ENCODE results near the gene CUL7. TPM values are rescaled to one million over a fixed set of nuclear protein-coding genes. Genes with fewer than 3 reads are reported as not detected.
A peak's percentile ranks its signal among the peaks of the same experiment; 100 is the strongest.

CUL7 gene
- total and polyA plus RNA-seq, 7 experiments from 2014 or later = 2.9 to 14.5 (median 11.6) TPM

DNA sequence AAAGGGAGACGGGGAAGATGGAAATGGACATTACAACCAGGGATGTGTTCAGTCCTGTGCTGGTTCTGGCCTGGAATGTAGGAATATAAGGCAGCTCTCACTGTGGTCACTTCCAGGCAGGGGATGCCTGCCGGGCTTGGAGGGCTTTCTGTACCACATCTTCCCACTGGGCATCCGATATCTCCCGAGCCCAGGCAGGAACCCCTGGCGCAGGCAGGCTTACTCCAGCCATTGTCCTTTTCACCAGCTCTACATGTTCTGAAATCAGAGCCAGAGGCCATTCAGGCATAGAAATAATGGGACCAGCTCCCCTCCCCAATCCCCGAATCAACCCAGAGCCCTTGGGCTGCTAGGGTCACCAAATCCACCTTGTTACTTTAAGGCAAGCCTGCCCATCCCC lies 41.3 kb downstream of the CUL7 start:
- ATAC-seq (no peak), DNase-seq (no peak)
- ChIA-PET POLR2A (interaction anchor here (0.6 to 4.6 kb wide), 12 partner anchors 9 to 133 kb away, joined by 3 to 70 read pairs (median 3); partner anchors contain the start of genes CNPY3, CUL7, PEX6 and PPP2R5D), CTCF (interaction anchor here (0.6 kb wide), 2 partner anchors 111 to 130 kb away, joined by 3 read pairs; no protein-coding TSS in a partner anchor)
- peak overlapping the region; percentile 82 for H3K27ac ChIP-seq (ENCODE audit: low read depth, low read length)
- Mint-ChIP-seq H3K36me3 (peaks cover 0 to 27% (median 6%) of the 10 kb centered on the region in 5 donors), H3K27me3 (peaks cover 0 to 3% (median 0%) of the 10 kb centered on the region in 5 donors), H3K4me3 (peak overlapping the region; percentile 85 to 99 (median 92)), H3K27ac (peak overlapping the region in 7 of 9 donors; percentile 41 to 97 (median 88)), H3K4me1 (peaks cover 42 to 67% (median 51%) of the 10 kb centered on the region in 7 donors), H3K9me3 (peaks cover 0 to 1% (median 0%) of the 10 kb centered on the region in 11 donors)
- no peak overlapping the region for H3K4me3 ChIP-seq (ENCODE audit: low read length)
- H3K4me1 ChIP-seq (ENCODE audit: control insufficient read depth in 2 of 2, insufficient read depth in 2 of 2, low read length in 2 of 2) = peaks cover 20 to 31% of the 10 kb centered on the region in 2 donors
- intact Hi-C loops (cut with micrococcal nuclease) = loop anchor here (5.0 kb wide), 6 partner anchors 240 to 1940 kb away; partner anchors contain the start of genes GTPBP2 (in 1 of the 2), NFYA (in 1 of the 2), OARD1 (in 1 of the 2) and POLH (in 1 of the 2)
- no peaks in the 10 kb centered on the region for H3K9me3 ChIP-seq (ENCODE audit: control insufficient read depth in 2 of 3, low read length in 3 of 3)
- no peaks in the 10 kb centered on the region for H3K27me3 ChIP-seq (ENCODE audit: control insufficient read depth in 2 of 2, insufficient read depth in 2 of 2, low read length in 2 of 2)
- peaks cover 0 to 61% (median 8%) of the 10 kb centered on the region in 3 experiments for H3K36me3 ChIP-seq (ENCODE audit: control insufficient read depth in 2 of 3, insufficient read depth in 3 of 3, low read length in 3 of 3)

DNA sequence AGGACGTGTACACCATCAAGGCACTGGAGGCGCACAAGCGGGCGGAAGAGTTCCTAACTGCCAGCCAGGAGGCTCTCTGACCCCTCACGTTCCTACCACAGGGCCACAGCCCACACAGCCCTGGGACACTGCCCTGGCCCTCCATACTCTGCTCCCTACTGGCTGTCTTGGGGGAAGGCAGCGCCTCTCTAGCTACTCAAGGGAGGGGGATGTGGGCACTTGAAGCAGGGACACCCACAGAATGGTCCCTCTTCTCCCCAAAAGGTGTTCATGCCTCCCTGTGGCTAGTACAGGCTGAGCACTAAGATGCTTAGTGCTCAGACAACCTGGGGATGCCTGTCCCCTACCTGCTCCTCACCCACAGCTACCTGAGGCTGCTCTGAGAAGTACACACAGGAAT lies 42.4 kb downstream of the CUL7 start:
- Mint-ChIP-seq H3K4me1 (peaks cover 37 to 60% (median 45%) of the 10 kb centered on the region in 7 donors), H3K36me3 (peaks cover 0 to 31% (median 8%) of the 10 kb centered on the region in 5 donors)
- CTCF ChIA-PET = interaction anchor here (0.6 to 0.7 kb wide), 2 partner anchors 118 to 132 kb away, joined by 3 to 4 read pairs; no protein-coding TSS in a partner anchor

DNA sequence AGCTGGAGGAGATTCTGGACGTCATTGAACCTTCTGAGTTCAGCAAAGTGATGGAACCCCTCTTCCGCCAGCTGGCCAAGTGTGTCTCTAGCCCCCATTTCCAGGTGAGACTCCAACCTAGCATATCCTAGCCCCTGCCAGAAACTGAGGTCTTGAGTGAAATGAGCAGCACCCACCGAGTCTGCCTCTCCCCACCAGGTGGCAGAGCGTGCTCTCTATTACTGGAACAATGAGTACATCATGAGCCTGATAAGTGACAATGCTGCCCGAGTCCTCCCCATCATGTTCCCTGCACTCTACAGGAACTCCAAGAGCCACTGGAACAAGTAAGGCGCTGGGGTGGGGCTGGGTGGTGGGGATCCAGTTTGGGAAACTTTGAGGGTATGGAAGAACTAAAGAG lies 44.5 kb downstream of the CUL7 start:
- Mint-ChIP-seq H3K9me3 (peaks cover 0 to under 1% (median 0%) of the 10 kb centered on the region in 11 donors), H3K27me3 (peaks cover 0 to 3% (median 0%) of the 10 kb centered on the region in 5 donors), H3K27ac (peak overlapping the region in 5 of 9 donors; percentile 3 to 79 (median 41)), H3K4me3 (no peak overlapping the region), H3K36me3 (peaks cover 0 to 32% (median 8%) of the 10 kb centered on the region in 5 donors), H3K4me1 (peaks cover 20 to 42% (median 33%) of the 10 kb centered on the region in 7 donors)
- H3K27me3 ChIP-seq (ENCODE audit: control insufficient read depth in 2 of 2, insufficient read depth in 2 of 2, low read length in 2 of 2) = no peaks in the 10 kb centered on the region
- H3K27ac ChIP-seq (ENCODE audit: low read depth, low read length) = no peak overlapping the region
- POLR2A ChIA-PET = interaction anchor here (0.9 to 2.0 kb wide), 2 partner anchors 28 to 80 kb away, joined by 4 to 9 read pairs; partner anchors contain the start of gene CNPY3
- H3K36me3 ChIP-seq (ENCODE audit: control insufficient read depth in 2 of 3, insufficient read depth in 3 of 3, low read length in 3 of 3) = peaks cover 0 to 67% (median 10%) of the 10 kb centered on the region in 3 experiments
- DNase-seq (peak in 6 of 9 donors; percentile 16 to 39 (median 29)), ATAC-seq (no peak)
- no peak overlapping the region for H3K4me3 ChIP-seq (ENCODE audit: low read length)
- CTCF ChIA-PET = interaction anchor here (1.4 kb wide), 1 partner anchor 135 kb away, joined by 4 read pairs; no protein-coding TSS in a partner anchor
- no peaks in the 10 kb centered on the region for H3K9me3 ChIP-seq (ENCODE audit: control insufficient read depth in 2 of 3, low read length in 3 of 3)
- intact Hi-C loops (cut with micrococcal nuclease) = loop anchor here (1.0 to 2.0 kb wide), 3 partner anchors 108 to 134 kb away; no protein-coding TSS in a partner anchor
- peaks cover 7 to 13% of the 10 kb centered on the region in 2 donors for H3K4me1 ChIP-seq (ENCODE audit: control insufficient read depth in 2 of 2, insufficient read depth in 2 of 2, low read length in 2 of 2)

More for the DNA sequence above, 42.4 kb downstream of the CUL7 start:
- Mint-ChIP-seq H3K4me3 (peak overlapping the region in 5 of 10 donors; percentile 2 to 76 (median 4)), H3K9me3 (peaks cover 0 to 1% (median 0%) of the 10 kb centered on the region in 11 donors), H3K27ac (peak overlapping the region in 4 of 9 donors; percentile 36 to 94 (median 58)), H3K27me3 (peaks cover 0 to 3% (median 0%) of the 10 kb centered on the region in 5 donors)
- intact Hi-C loops (cut with micrococcal nuclease) = loop anchor here (5.0 kb wide), 6 partner anchors 239 to 1939 kb away; partner anchors contain the start of genes GTPBP2 (in 1 of the 2), NFYA (in 1 of the 2), OARD1 (in 1 of the 2) and POLH (in 1 of the 2)
- Histone ChIP-seq H3K27ac (ENCODE audit: low read depth, low read length) (no peak overlapping the region), H3K27me3 (ENCODE audit: control insufficient read depth in 2 of 2, insufficient read depth in 2 of 2, low read length in 2 of 2) (no peaks in the 10 kb centered on the region), H3K4me3 (ENCODE audit: low read length) (no peak overlapping the region), H3K4me1 (ENCODE audit: control insufficient read depth in 2 of 2, insufficient read depth in 2 of 2, low read length in 2 of 2) (peaks cover 20 to 27% of the 10 kb centered on the region in 2 donors), H3K36me3 (ENCODE audit: control insufficient read depth in 2 of 3, insufficient read depth in 3 of 3, low read length in 3 of 3) (peaks cover 0 to 62% (median 10%) of the 10 kb centered on the region in 3 experiments), H3K9me3 (ENCODE audit: control insufficient read depth in 2 of 3, low read length in 3 of 3) (no peaks in the 10 kb centered on the region)
- POLR2A ChIA-PET = interaction anchor here (0.8 to 2.0 kb wide), 9 partner anchors 10 to 82 kb away, joined by 3 to 9 read pairs (median 3); partner anchors contain the start of genes CNPY3, CUL7, KLC4 and MRPL2
- no peak for ATAC-seq
- DNase-seq = no peak

DNA sequence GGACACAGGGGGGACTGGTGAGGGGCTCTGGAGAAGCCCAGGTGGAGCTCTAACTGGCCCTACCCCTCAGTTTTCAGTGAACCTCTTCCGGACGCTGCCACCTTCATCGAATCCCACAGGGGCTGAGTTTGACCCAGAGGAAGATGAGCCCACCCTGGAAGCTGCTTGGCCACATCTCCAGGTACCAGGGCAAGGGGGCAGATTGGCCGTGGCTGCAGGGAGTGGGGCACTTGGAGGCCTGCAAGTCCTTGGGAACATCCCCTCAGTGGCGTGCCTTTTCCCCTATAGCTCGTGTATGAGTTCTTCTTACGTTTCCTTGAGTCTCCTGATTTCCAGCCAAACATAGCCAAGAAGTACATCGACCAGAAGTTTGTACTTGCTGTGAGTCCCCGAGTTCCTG lies 46.5 kb downstream of the CUL7 start:
- CTCF ChIA-PET = no interaction called here
- Mint-ChIP-seq H3K36me3 (peaks cover 0 to 30% (median 8%) of the 10 kb centered on the region in 5 donors), H3K4me1 (peaks cover 4 to 22% (median 16%) of the 10 kb centered on the region in 7 donors), H3K4me3 (no peak overlapping the region), H3K27ac (peak overlapping the region in 3 of 9 donors; percentile 8 to 64 (median 32)), H3K9me3 (no peaks in the 10 kb centered on the region), H3K27me3 (no peaks in the 10 kb centered on the region)
- POLR2A ChIA-PET = interaction anchor here (1.5 kb wide), 1 partner anchor 49 kb away, joined by 5 read pairs; no protein-coding TSS in a partner anchor
- DNase-seq (no peak), ATAC-seq (no peak)
- no peak overlapping the region for H3K27ac ChIP-seq (ENCODE audit: low read depth, low read length)
- no peak overlapping the region for H3K4me3 ChIP-seq (ENCODE audit: low read length)
- H3K36me3 ChIP-seq (ENCODE audit: control insufficient read depth in 2 of 3, insufficient read depth in 3 of 3, low read length in 3 of 3) = peaks cover 0 to 71% (median 10%) of the 10 kb centered on the region in 3 experiments
- intact Hi-C loops (cut with micrococcal nuclease) = no loop called here
- H3K27me3 ChIP-seq (ENCODE audit: control insufficient read depth in 2 of 2, insufficient read depth in 2 of 2, low read length in 2 of 2) = no peaks in the 10 kb centered on the region
- no peaks in the 10 kb centered on the region for H3K9me3 ChIP-seq (ENCODE audit: control insufficient read depth in 2 of 3, low read length in 3 of 3)
- H3K4me1 ChIP-seq (ENCODE audit: control insufficient read depth in 2 of 2, insufficient read depth in 2 of 2, low read length in 2 of 2) = no peaks in the 10 kb centered on the region

DNA sequence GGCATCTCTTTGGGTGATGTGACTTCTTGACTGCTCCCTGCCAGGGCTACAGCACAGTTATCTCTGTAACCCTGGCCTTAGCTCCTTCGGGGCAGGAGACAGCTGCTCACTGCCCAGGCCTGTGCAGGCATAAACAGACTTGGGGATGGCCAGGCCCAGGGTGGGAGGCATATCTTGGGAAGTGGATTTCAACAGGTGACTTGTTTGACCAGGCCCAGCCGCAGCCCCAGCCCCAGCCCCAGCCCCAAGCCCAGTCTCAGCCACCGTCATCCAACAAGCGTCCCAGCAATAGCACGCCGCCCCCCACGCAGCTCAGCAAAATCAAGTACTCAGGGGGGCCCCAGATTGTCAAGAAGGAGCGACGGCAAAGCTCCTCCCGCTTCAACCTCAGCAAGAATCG lies 47.4 kb downstream of the CUL7 start:
- Mint-ChIP-seq H3K27me3 (no peaks in the 10 kb centered on the region), H3K27ac (peak overlapping the region in 2 of 9 donors; percentile 3 to 51), H3K4me3 (no peak overlapping the region), H3K9me3 (no peaks in the 10 kb centered on the region), H3K4me1 (peaks cover 0 to 14% (median 7%) of the 10 kb centered on the region in 7 donors), H3K36me3 (peaks cover 0 to 26% (median 8%) of the 10 kb centered on the region in 5 donors)
- no peak for DNase-seq
- no peak overlapping the region for H3K27ac ChIP-seq (ENCODE audit: low read depth, low read length)
- ChIA-PET POLR2A (interaction anchor here (1.5 kb wide), 1 partner anchor 50 kb away, joined by 5 read pairs; no protein-coding TSS in a partner anchor), CTCF (interaction anchor here (0.6 to 1.8 kb wide), 2 partner anchors 137 to 522 kb away, joined by 4 to 7 read pairs; no protein-coding TSS in a partner anchor)
- H3K36me3 ChIP-seq (ENCODE audit: control insufficient read depth in 2 of 3, insufficient read depth in 3 of 3, low read length in 3 of 3) = peaks cover 0 to 62% (median 9%) of the 10 kb centered on the region in 3 experiments
- no peaks in the 10 kb centered on the region for H3K4me1 ChIP-seq (ENCODE audit: control insufficient read depth in 2 of 2, insufficient read depth in 2 of 2, low read length in 2 of 2)
- intact Hi-C loops (cut with micrococcal nuclease) = no loop called here
- ATAC-seq = no peak
- H3K4me3 ChIP-seq (ENCODE audit: low read length) = no peak overlapping the region
- H3K27me3 ChIP-seq (ENCODE audit: control insufficient read depth in 2 of 2, insufficient read depth in 2 of 2, low read length in 2 of 2) = no peaks in the 10 kb centered on the region
- no peaks in the 10 kb centered on the region for H3K9me3 ChIP-seq (ENCODE audit: control insufficient read depth in 2 of 3, low read length in 3 of 3)

DNA sequence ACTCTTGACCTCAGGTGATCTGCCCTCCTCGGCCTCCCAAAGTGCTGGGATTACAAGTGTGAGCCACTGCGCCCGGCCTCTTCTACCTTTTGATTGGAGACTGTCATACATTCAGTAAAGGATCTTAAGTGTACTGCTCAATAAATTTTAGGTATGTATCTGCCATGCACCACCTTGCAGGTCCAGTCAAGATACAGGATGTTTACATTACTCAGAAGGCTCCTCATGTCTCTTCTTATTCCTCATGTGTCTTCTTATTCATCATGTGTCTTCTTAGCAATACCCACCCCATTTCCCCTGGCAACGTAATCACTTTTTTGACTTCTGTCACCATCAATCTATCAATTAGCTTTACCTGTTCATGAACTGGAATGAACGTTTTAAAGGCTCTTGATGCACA lies 47.8 kb downstream of the CUL7 start:
- H3K4me3 ChIP-seq (ENCODE audit: low read length) = no peak overlapping the region
- intact Hi-C loops (cut with micrococcal nuclease) = no loop called here
- ChIA-PET CTCF (interaction anchor here (0.6 to 1.8 kb wide), 2 partner anchors 138 to 522 kb away, joined by 4 to 7 read pairs; no protein-coding TSS in a partner anchor), POLR2A (interaction anchor here (0.6 to 1.9 kb wide), 3 partner anchors 8 to 136 kb away, joined by 3 to 10 read pairs (median 5); partner anchors contain the start of genes KLHDC3 and MEA1)
- H3K27me3 Mint-ChIP-seq = no peaks in the 10 kb centered on the region
- H3K27me3 ChIP-seq (ENCODE audit: control insufficient read depth in 2 of 2, insufficient read depth in 2 of 2, low read length in 2 of 2) = no peaks in the 10 kb centered on the region
- H3K36me3 ChIP-seq (ENCODE audit: control insufficient read depth in 2 of 3, insufficient read depth in 3 of 3, low read length in 3 of 3) = peaks cover 0 to 58% (median 7%) of the 10 kb centered on the region in 3 experiments
- H3K27ac Mint-ChIP-seq = peak overlapping the region in 2 of 9 donors; percentile 3 to 51
- peaks cover 0 to 12% (median 5%) of the 10 kb centered on the region in 7 donors for H3K4me1 Mint-ChIP-seq
- DNase-seq (no peak), ATAC-seq (no peak)
- H3K27ac ChIP-seq (ENCODE audit: low read depth, low read length) = no peak overlapping the region
- no peaks in the 10 kb centered on the region for H3K9me3 ChIP-seq (ENCODE audit: control insufficient read depth in 2 of 3, low read length in 3 of 3)
- no peak overlapping the region for H3K4me3 Mint-ChIP-seq
- H3K4me1 ChIP-seq (ENCODE audit: control insufficient read depth in 2 of 2, insufficient read depth in 2 of 2, low read length in 2 of 2) = no peaks in the 10 kb centered on the region
- peaks cover 0 to 26% (median 8%) of the 10 kb centered on the region in 5 donors for H3K36me3 Mint-ChIP-seq
- H3K9me3 Mint-ChIP-seq = no peaks in the 10 kb centered on the region
